ENCODE measurements around the gene PGD. TPM values are rescaled to one million over a fixed set of nuclear protein-coding genes. Genes with fewer than 3 reads are reported as not detected.

PGD gene
- total and polyA plus RNA-seq, 10 of the 15 experiments (the other 5 are each of a cell fraction or from before 2014, with no cell fraction given), result 108 to 262 (median 171) TPM

GRCh38 chr1:10437052-10437451 is 38.2 kb downstream of the PGD start:
- BruUV-seq (replicated peaks), result no TSS peak
- Histone ChIP-seq H2AFZ (ENCODE audit: control insufficient read depth, low read depth, low read length) (no peak overlapping the region), H3K79me2 (ENCODE audit: control insufficient read depth, insufficient read depth, low read length) (no peaks in the 10 kb centered on the region), H3K27me3 (replicated peaks in 1 of 2; ENCODE audit: control insufficient read depth in 2 of 2, insufficient read depth in 2 of 2, low read length in 1 of 2) (no peaks in the 10 kb centered on the region), H4K20me1 (ENCODE audit: control insufficient read depth, insufficient read depth) (no peaks in the 10 kb centered on the region), H3K4me2 (ENCODE audit: control insufficient read depth, insufficient read depth) (no peak overlapping the region), H3K4me1 (ENCODE audit: control insufficient read depth, insufficient read depth, low read length) (peaks cover 15% of the 10 kb centered on the region; the same call in 1 of the 2 replicates), H3K27ac (ENCODE audit: control insufficient read depth, insufficient read depth) (no peak overlapping the region), H3K9me3 (replicated peaks; ENCODE audit: control insufficient read depth, insufficient read depth, low read length) (no peaks in the 10 kb centered on the region), H3K36me3 (ENCODE audit: control insufficient read depth in 2 of 2, insufficient read depth in 2 of 2, low read length in 1 of 2) (no peaks in the 10 kb centered on the region), H3K4me3 (no peak overlapping the region), H3K9ac (ENCODE audit: control insufficient read depth, insufficient read depth, low read length) (no peak overlapping the region)
- POLR2A ChIA-PET, result no interaction called here
- in situ Hi-C loops (cut with MboI), result loop anchor here (10.0 kb wide), 1 partner anchor 428 kb away; no protein-coding TSS in a partner anchor
- CTCF ChIA-PET, result interaction anchor here (1.2 to 10.5 kb wide), 2 partner anchors 19 to 57 kb away, joined by 8 to 292 read pairs; no protein-coding TSS in a partner anchor
- RAD21 ChIA-PET (ENCODE audit: unreplicated experiment), result no interaction called here
- WGBS (ENCODE audit: insufficient coverage, insufficient replicate concordance, low lambda C conversion rate, missing lambda C conversion rate), result 100% methylated on average over 1 of the region's 1 CpG
- no peak for ATAC-seq
- no peak for DNase-seq (ENCODE audit: low read depth, low spot score)
- SMC1A ChIA-PET (ENCODE audit: uncharacterized antibody, unreplicated experiment), result interaction anchor here (9.0 kb wide), 1 partner anchor 56 kb away, joined by 122 read pairs; no protein-coding TSS in a partner anchor
- no peak for FAIRE-seq
- intact Hi-C loops (cut with micrococcal nuclease; ENCODE audit: unreplicated experiment), result no loop called here
- no peak for TF ChIP-seq ZNF384 (IDR thresholded peaks at IDR 0.05; ENCODE audit: borderline replicate concordance, low read depth, low read length)
- TF ChIP-seq, protein P1, sequence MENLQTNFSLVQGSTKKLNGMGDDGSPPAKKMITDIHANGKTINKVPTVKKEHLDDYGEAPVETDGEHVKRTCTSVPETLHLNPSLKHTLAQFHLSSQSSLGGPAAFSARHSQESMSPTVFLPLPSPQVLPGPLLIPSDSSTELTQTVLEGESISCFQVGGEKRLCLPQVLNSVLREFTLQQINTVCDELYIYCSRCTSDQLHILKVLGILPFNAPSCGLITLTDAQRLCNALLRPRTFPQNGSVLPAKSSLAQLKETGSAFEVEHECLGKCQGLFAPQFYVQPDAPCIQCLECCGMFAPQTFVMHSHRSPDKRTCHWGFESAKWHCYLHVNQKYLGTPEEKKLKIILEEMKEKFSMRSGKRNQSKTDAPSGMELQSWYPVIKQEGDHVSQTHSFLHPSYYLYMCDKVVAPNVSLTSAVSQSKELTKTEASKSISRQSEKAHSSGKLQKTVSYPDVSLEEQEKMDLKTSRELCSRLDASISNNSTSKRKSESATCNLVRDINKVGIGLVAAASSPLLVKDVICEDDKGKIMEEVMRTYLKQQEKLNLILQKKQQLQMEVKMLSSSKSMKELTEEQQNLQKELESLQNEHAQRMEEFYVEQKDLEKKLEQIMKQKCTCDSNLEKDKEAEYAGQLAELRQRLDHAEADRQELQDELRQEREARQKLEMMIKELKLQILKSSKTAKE (IDR thresholded peaks at IDR 0.05; ENCODE audit: low read depth, poor library complexity, severe bottlenecking), result no peak
- TF ChIP-seq IRF4 (IDR thresholded peaks at IDR 0.05; ENCODE audit: low read depth, low read length), result no peak
- no peak for TF ChIP-seq SIN3A (IDR thresholded peaks at IDR 0.05; ENCODE audit: low read depth, low read length)
- TF ChIP-seq, protein P2, sequence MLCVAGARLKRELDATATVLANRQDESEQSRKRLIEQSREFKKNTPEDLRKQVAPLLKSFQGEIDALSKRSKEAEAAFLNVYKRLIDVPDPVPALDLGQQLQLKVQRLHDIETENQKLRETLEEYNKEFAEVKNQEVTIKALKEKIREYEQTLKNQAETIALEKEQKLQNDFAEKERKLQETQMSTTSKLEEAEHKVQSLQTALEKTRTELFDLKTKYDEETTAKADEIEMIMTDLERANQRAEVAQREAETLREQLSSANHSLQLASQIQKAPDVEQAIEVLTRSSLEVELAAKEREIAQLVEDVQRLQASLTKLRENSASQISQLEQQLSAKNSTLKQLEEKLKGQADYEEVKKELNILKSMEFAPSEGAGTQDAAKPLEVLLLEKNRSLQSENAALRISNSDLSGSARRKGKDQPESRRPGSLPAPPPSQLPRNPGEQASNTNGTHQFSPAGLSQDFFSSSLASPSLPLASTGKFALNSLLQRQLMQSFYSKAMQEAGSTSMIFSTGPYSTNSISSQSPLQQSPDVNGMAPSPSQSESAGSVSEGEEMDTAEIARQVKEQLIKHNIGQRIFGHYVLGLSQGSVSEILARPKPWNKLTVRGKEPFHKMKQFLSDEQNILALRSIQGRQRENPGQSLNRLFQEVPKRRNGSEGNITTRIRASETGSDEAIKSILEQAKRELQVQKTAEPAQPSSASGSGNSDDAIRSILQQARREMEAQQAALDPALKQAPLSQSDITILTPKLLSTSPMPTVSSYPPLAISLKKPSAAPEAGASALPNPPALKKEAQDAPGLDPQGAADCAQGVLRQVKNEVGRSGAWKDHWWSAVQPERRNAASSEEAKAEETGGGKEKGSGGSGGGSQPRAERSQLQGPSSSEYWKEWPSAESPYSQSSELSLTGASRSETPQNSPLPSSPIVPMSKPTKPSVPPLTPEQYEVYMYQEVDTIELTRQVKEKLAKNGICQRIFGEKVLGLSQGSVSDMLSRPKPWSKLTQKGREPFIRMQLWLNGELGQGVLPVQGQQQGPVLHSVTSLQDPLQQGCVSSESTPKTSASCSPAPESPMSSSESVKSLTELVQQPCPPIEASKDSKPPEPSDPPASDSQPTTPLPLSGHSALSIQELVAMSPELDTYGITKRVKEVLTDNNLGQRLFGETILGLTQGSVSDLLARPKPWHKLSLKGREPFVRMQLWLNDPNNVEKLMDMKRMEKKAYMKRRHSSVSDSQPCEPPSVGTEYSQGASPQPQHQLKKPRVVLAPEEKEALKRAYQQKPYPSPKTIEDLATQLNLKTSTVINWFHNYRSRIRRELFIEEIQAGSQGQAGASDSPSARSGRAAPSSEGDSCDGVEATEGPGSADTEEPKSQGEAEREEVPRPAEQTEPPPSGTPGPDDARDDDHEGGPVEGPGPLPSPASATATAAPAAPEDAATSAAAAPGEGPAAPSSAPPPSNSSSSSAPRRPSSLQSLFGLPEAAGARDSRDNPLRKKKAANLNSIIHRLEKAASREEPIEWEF (IDR thresholded peaks at IDR 0.05; ENCODE audit: insufficient replicate concordance, low read depth, low read length), result no peak
- no peak for TF ChIP-seq TCF3 (IDR thresholded peaks at IDR 0.05; ENCODE audit: borderline replicate concordance, insufficient read depth, low read depth, low read length)
- no peak for TF ChIP-seq CBX3 (IDR thresholded peaks at IDR 0.05; ENCODE audit: borderline replicate concordance, low read depth)
- no peak for TF ChIP-seq ZNF24 (IDR thresholded peaks at IDR 0.05)
- no peak for TF ChIP-seq MTA3 (IDR thresholded peaks at IDR 0.05; ENCODE audit: borderline replicate concordance, low read length)
- TF ChIP-seq CBFB (IDR thresholded peaks at IDR 0.05; ENCODE audit: low read depth), result no peak
- TF ChIP-seq PBX3 (IDR thresholded peaks at IDR 0.05; ENCODE audit: insufficient replicate concordance, low read depth, low read length), result no peak
- TF ChIP-seq USF1 (IDR thresholded peaks at IDR 0.05; ENCODE audit: borderline replicate concordance, extremely low read length, insufficient read depth, low read depth, low read length), result no peak
- no peak for TF ChIP-seq SPI1 (IDR thresholded peaks at IDR 0.05; ENCODE audit: borderline replicate concordance, insufficient read depth, low read depth, low read length)

Data from GM12878 (cell line).